22Rv1 (cell line): ENCODE results near the gene COX10.

Experiments
- ZFX ChIP-seq: fragments of 450-650 bp; IDR thresholded peaks from 2 replicates; pipeline ENCODE4 v1.6.1; 2017; ENCODE audit warnings: antibody characterized with exemption, borderline replicate concordance
- TF ChIP-seq, protein P1 (sequence below): fragments of 450-650 bp; IDR thresholded peaks from 2 replicates; pipeline ENCODE4 v1.5.1; 2017; ENCODE audit warnings: mild to moderate bottlenecking

- TF ChIP-seq, protein P1, sequence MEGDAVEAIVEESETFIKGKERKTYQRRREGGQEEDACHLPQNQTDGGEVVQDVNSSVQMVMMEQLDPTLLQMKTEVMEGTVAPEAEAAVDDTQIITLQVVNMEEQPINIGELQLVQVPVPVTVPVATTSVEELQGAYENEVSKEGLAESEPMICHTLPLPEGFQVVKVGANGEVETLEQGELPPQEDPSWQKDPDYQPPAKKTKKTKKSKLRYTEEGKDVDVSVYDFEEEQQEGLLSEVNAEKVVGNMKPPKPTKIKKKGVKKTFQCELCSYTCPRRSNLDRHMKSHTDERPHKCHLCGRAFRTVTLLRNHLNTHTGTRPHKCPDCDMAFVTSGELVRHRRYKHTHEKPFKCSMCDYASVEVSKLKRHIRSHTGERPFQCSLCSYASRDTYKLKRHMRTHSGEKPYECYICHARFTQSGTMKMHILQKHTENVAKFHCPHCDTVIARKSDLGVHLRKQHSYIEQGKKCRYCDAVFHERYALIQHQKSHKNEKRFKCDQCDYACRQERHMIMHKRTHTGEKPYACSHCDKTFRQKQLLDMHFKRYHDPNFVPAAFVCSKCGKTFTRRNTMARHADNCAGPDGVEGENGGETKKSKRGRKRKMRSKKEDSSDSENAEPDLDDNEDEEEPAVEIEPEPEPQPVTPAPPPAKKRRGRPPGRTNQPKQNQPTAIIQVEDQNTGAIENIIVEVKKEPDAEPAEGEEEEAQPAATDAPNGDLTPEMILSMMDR: no peak
- TF ChIP-seq ZFX: no peak
These were observed 128.3 kb downstream of the COX10 start for GRCh38 chr17:14197586-14197985.
